GM12878 (cell line): ENCODE results near the gene CACNA1S.

Experiments
- BRCA1 ChIP-seq: IDR thresholded peaks from 2 replicates; pipeline ENCODE4 v1.6.1; 2011; ENCODE audit warnings: low read depth, low read length, improper control_type of control experiment
- JUND ChIP-seq: IDR thresholded peaks from 2 replicates; pipeline ENCODE4 v1.6.1; 2012; ENCODE audit warnings: low read depth, mild to moderate bottlenecking, low read length, improper control_type of control experiment, moderate library complexity
- POLR2A ChIP-seq: IDR thresholded peaks from 2 replicates; pipeline ENCODE4 v1.6.1; 2011; ENCODE audit warnings: low read depth, mild to moderate bottlenecking, low read length

GRCh38 chr1:201085902-201086735 is 26.1 kb downstream of the CACNA1S start:
- TF ChIP-seq JUND (no peak), POLR2A (no peak), BRCA1 (no peak)
